Testis (tissue), 2 donors: ENCODE data around the gene COL2A1.

Source experiments
- CTCF ChIP-seq, 3 experiments: fragments of 450-650 bp in 2 of 3; fragments of 200-600 bp in 1 of 3; sonication (generic) in 1 of 3; IDR thresholded peaks; one replicate each; pipeline ENCODE4 v1.5.1; 2016 to 2019; ENCODE audit warnings: antibody characterized with exemption in 3 of 3, mild to moderate bottlenecking in 2 of 3, moderate library complexity in 1 of 3
- POLR2A ChIP-seq: fragments of 450-650 bp; IDR thresholded peaks from one replicate; pipeline ENCODE4 v1.6.1; 2017; ENCODE audit warnings: antibody characterized with exemption, mild to moderate bottlenecking, moderate library complexity

DNA sequence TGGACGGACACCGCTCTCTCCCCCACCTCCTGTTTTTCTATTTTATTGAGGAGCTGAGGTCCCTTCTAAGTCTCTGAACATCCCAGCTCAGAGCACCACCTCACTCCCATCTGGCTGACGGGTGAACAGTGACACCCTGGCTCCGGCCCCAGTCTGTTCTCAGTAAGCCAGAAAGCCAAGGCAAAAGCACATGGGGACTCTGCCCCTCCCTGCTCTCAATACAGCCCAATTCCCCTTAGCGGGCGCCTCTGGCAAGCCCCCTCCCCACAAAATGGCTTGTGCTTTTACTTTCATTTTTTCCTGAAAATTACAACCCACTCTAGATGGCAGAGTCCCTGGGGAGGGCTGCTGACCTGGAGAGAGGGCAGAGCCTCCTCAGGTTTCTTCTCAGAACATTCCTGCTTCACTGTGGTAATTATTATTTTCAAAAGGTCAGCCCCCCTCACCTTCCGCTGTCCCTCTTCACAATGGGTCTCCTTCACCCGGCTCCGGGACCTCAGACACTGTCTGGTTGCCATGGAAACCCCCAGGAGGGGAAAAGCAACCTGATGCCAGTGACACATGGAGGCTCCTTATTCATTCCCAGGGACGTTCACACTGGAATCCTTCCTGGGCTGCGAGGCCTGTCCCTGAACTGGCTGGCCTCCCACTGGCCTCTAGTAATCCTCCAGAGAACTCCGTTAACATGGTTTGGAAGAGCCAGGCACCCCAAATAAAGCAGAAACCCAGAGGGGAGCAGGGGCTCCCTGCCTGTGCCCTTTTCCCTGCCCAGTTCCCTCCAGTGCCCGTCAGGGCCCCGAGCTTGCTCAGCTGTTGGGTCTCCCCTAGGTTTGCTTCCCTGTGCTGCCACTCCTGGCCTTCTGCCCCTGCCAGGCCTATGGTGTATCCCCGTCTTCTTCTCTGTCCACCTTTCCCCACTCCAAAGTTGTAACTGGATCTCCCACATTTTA, 15.9 kb downstream of the COL2A1 start:
- no peak for TF ChIP-seq POLR2A
- no peak for TF ChIP-seq CTCF (IDR thresholded peaks at IDR 0.05)
